CD4-positive, alpha-beta memory T cell (primary cell): ENCODE data around the gene CD28. TPM values are rescaled to one million over a fixed set of nuclear protein-coding genes. Genes with fewer than 3 reads are reported as not detected.

Experiments used
- CTCF ChIA-PET: fragments of 350-600 bp; sonication (Branson Sonifier 250); formaldehyde crosslinking; loops from one replicate; lab custom pipeline; 2021; ENCODE audit warnings: inconsistent platforms; ENCODE audit not compliant: partially characterized antibody; lab: Charles Lee
- POLR2A ChIA-PET: fragments of 350-600 bp; sonication (Branson Sonifier 250); formaldehyde crosslinking; loops from one replicate; lab custom pipeline; 2021; ENCODE audit not compliant: partially characterized antibody; lab: Charles Lee
- DNase-seq, 5 donors: peaks; one replicate each; pipeline versions ENCODE4 v3.0.0 to v3.0.0-alpha.2; 2020 to 2022; ENCODE audit warnings: mixed read lengths in 1 of 5
- H3K27ac ChIP-seq: one replicate; pipeline ENCODE4 v1.7.0; 2013; ENCODE audit warnings: low read depth, low read length
- H3K27me3 ChIP-seq: 2 replicates; pipeline ENCODE4 v1.7.0; 2013; ENCODE audit warnings: mild to moderate bottlenecking, low read length, moderate library complexity; ENCODE audit not compliant: insufficient read depth
- H3K36me3 ChIP-seq: 2 replicates; pipeline ENCODE4 v1.7.0; 2013; ENCODE audit warnings: mild to moderate bottlenecking, low read length, moderate library complexity; ENCODE audit not compliant: insufficient read depth
- H3K4me1 ChIP-seq: 2 replicates; pipeline ENCODE4 v1.7.0; 2013; ENCODE audit warnings: mild to moderate bottlenecking, low read length, moderate library complexity; ENCODE audit not compliant: insufficient read depth
- H3K4me3 ChIP-seq, 2 donors: one replicate each; pipeline ENCODE4 v1.7.0; 2013; ENCODE audit warnings: low read length in 2 of 2, mild to moderate bottlenecking in 1 of 2
- H3K9me3 ChIP-seq, 2 donors: one replicate each; pipeline ENCODE4 v1.7.0; 2013; ENCODE audit warnings: low read length in 2 of 2, control low read depth in 1 of 2; ENCODE audit not compliant: control insufficient read depth in 1 of 2
- H3K27ac Mint-ChIP-seq, 7 donors: one replicate each; pipeline ENCODE4 v1.8.0; 2020 to 2021; ENCODE audit warnings: mixed read lengths in 7 of 7, mild to moderate bottlenecking in 6 of 7, inconsistent platforms in 3 of 7, moderate library complexity in 3 of 7
- H3K27me3 Mint-ChIP-seq, 2 donors: one replicate each; pipeline ENCODE4 v1.8.0; 2020 to 2021; ENCODE audit warnings: mixed read lengths in 2 of 2
- H3K36me3 Mint-ChIP-seq, 2 donors: one replicate each; pipeline ENCODE4 v1.8.0; 2020 to 2021; ENCODE audit warnings: mixed read lengths in 2 of 2, inconsistent platforms in 1 of 2, mild to moderate bottlenecking in 1 of 2
- H3K4me1 Mint-ChIP-seq, 4 donors: one replicate each; pipeline ENCODE4 v1.8.0; 2020 to 2021; ENCODE audit warnings: mixed read lengths in 4 of 4, mild to moderate bottlenecking in 1 of 4
- H3K4me3 Mint-ChIP-seq, 8 donors: one replicate each; pipeline ENCODE4 v1.8.0; 2020 to 2021; ENCODE audit warnings: mixed read lengths in 8 of 8, mild to moderate bottlenecking in 7 of 8, moderate library complexity in 6 of 8, inconsistent platforms in 3 of 8
- H3K9me3 Mint-ChIP-seq, 8 donors: one replicate each; pipeline ENCODE4 v1.8.0; 2020 to 2021; ENCODE audit warnings: mixed read lengths in 8 of 8, mild to moderate bottlenecking in 5 of 8, inconsistent platforms in 3 of 8, moderate library complexity in 1 of 8
- intact Hi-C: fragments of 100-400 bp; cut with micrococcal nuclease; formaldehyde crosslinking; loops from one replicate; pipeline ENCODE4 v1.15.1; 2023
- polyA plus RNA-seq, 2 donors: library from polyadenylated mRNA; unstranded; fragments of 300-500 nt; fragmentation: Illumina TruSeq; gene quantifications; one replicate each; pipeline ENCODE4 v1.2.3, GENCODE V29; 2021
- total RNA-seq, 2 experiments: library from RNA; stranded (reverse); gene quantifications; one replicate each; pipeline ENCODE4 v1.2.3, GENCODE V29; 2021

CD28 gene
- total and polyA plus RNA-seq, 4 experiments from 2014 or later, result 80.0 to 222 (median 167) TPM

DNA sequence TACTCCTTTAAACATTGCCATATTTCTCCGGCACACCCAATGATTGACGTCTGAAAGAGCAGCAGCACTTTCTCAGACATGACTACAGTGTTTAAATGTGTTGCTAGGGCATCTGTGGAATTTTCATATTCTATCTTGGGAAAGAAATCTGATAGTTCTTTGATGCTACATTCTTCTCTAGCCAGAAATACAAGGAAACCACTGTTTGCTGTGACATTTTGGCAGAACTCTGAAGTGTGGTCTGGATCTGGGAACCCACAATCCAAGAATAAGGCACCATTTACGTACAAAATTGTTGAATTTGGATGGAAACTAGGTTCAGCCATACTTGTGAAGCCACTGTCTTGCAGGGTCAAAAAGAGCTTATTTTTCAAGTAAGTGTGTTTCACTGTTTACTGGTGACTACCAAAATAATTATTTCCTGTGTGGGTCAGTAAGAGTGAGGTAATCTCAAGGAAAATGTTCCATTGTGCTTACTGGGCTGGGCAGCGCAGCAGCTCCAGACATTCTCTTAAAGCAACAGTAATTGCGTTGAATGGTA, 21.3 kb upstream of the CD28 start:
- H3K27ac ChIP-seq, result no peak overlapping the region
- no peaks in the 10 kb centered on the region for H3K27me3 ChIP-seq
- no peak overlapping the region for H3K4me3 ChIP-seq
- H3K36me3 Mint-ChIP-seq, result no peaks in the 10 kb centered on the region
- H3K9me3 ChIP-seq, result no peaks in the 10 kb centered on the region
- no peaks in the 10 kb centered on the region for H3K27me3 Mint-ChIP-seq
- no peak overlapping the region for H3K4me3 Mint-ChIP-seq
- H3K27ac Mint-ChIP-seq, result no peak overlapping the region
- intact Hi-C loops, result no loop called here
- H3K4me1 Mint-ChIP-seq, result peaks cover 11 to 26% (median 19%) of the 10 kb centered on the region in 4 donors
- no peak for DNase-seq
- peaks cover 11% of the 10 kb centered on the region for H3K4me1 ChIP-seq
- ChIA-PET POLR2A (no interaction called here), CTCF (no interaction called here)
- H3K9me3 Mint-ChIP-seq, result peaks cover 0 to under 1% (median 0%) of the 10 kb centered on the region in 8 donors
- H3K36me3 ChIP-seq, result no peaks in the 10 kb centered on the region

DNA sequence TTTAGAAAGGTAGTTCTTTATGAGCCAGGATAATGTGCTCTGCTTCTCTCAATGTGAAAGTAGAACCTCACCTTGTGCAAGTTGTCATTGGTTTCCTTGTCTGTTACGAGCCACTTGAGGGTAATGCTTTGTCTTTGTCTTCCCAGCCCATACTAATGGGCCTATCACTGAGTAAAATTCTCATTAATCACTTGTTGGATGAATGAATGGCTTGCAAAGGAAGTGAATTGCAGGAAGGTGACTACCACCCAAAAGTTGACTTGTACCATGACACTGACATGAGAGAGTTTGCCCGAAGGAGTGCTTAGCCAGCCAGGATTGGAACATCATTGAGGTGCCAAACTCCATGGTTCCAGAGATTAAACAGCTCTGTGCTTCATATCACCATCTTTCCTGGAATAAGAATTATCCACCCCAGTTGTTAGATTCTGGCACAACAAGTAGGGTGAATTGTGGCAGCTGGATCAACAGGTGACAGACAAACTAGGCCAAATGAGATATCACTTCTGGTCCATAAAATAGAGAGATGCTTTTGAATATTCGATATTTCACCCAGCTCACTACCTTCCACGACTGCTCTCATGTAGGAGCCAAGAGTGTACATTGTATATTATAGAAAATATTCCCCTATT, 20.5 kb upstream of the CD28 start:
- POLR2A ChIA-PET, result no interaction called here
- Mint-ChIP-seq H3K9me3 (peaks cover 0 to 1% (median 0%) of the 10 kb centered on the region in 8 donors), H3K36me3 (no peaks in the 10 kb centered on the region), H3K27me3 (no peaks in the 10 kb centered on the region), H3K4me1 (peaks cover 4 to 19% (median 12%) of the 10 kb centered on the region in 4 donors), H3K4me3 (no peak overlapping the region), H3K27ac (no peak overlapping the region)
- H3K4me1 ChIP-seq, result peaks cover 7% of the 10 kb centered on the region
- CTCF ChIA-PET, result interaction anchor here (1.2 kb wide), 1 partner anchor 129 kb away, joined by 3 read pairs; no protein-coding TSS in a partner anchor
- no peak overlapping the region for H3K27ac ChIP-seq
- no peaks in the 10 kb centered on the region for H3K36me3 ChIP-seq
- no peak overlapping the region for H3K4me3 ChIP-seq
- no peaks in the 10 kb centered on the region for H3K9me3 ChIP-seq
- intact Hi-C loops, result no loop called here
- no peak for DNase-seq
- no peaks in the 10 kb centered on the region for H3K27me3 ChIP-seq

DNA sequence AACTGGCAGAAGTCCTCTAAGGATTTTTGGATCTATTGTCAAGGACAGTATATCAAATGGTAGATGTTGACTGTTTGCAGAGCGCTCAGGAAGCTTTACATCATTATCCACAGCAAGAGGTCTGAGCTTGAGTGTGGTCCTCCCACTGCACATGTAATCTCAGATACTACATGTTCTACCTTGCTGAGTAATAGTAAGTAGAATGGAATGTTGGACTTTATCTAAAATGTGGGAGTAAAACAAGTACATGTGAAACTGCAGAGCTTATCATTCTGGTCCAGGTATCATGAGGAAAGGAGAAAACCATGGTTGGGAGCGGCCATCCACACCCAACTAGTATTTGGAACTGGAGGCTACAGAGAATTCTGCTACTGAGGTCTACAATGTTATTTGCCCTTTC, 19.3 kb upstream of the CD28 start:
- no peak for DNase-seq
- CTCF ChIA-PET, result interaction anchor here (1.2 kb wide), 1 partner anchor 128 kb away, joined by 3 read pairs; no protein-coding TSS in a partner anchor
- peaks cover 0 to 1% (median 0%) of the 10 kb centered on the region in 8 donors for H3K9me3 Mint-ChIP-seq
- no peak overlapping the region for H3K4me3 ChIP-seq
- H3K9me3 ChIP-seq, result no peaks in the 10 kb centered on the region
- no peaks in the 10 kb centered on the region for H3K36me3 ChIP-seq
- H3K27me3 ChIP-seq, result no peaks in the 10 kb centered on the region
- intact Hi-C loops, result no loop called here
- peaks cover 1% of the 10 kb centered on the region for H3K4me1 ChIP-seq
- H3K4me1 Mint-ChIP-seq, result peaks cover under 1 to 10% (median 5%) of the 10 kb centered on the region in 4 donors
- no peaks in the 10 kb centered on the region for H3K36me3 Mint-ChIP-seq
- no peak overlapping the region for H3K27ac ChIP-seq
- H3K27me3 Mint-ChIP-seq, result no peaks in the 10 kb centered on the region
- no peak overlapping the region for H3K27ac Mint-ChIP-seq
- POLR2A ChIA-PET, result no interaction called here
- no peak overlapping the region for H3K4me3 Mint-ChIP-seq

DNA sequence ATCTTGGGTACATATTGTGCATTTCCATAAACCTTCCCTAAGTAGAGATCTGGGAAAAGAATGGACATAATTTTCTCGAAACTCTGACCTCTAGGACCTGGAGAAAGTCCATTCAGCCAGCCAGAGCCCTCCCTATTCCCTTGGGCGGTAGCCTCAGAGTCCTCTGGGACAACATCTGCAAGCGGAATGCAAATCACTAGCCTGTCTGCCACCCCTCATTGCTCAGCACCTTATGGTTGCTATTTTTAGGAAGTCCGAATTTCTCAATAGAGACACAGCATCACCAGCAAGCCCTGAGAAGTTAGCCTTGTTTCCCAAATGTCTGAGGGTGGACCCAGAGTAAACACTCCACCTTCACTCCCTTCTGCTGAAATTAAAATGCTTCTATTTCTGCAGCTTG, 17.6 kb upstream of the CD28 start:
- no peaks in the 10 kb centered on the region for H3K27me3 Mint-ChIP-seq
- no peak for DNase-seq
- no peak overlapping the region for H3K27ac ChIP-seq
- H3K9me3 Mint-ChIP-seq, result peaks cover 0 to 1% (median 0%) of the 10 kb centered on the region in 8 donors
- H3K9me3 ChIP-seq, result no peaks in the 10 kb centered on the region
- no peaks in the 10 kb centered on the region for H3K27me3 ChIP-seq
- no peak overlapping the region for H3K4me3 Mint-ChIP-seq
- no peaks in the 10 kb centered on the region for H3K36me3 Mint-ChIP-seq
- no peaks in the 10 kb centered on the region for H3K4me1 ChIP-seq
- H3K36me3 ChIP-seq, result no peaks in the 10 kb centered on the region
- no peak overlapping the region for H3K4me3 ChIP-seq
- intact Hi-C loops, result no loop called here
- ChIA-PET CTCF (no interaction called here), POLR2A (no interaction called here)
- H3K4me1 Mint-ChIP-seq, result peaks cover 0 to 7% (median 5%) of the 10 kb centered on the region in 4 donors
- H3K27ac Mint-ChIP-seq, result no peak overlapping the region

DNA sequence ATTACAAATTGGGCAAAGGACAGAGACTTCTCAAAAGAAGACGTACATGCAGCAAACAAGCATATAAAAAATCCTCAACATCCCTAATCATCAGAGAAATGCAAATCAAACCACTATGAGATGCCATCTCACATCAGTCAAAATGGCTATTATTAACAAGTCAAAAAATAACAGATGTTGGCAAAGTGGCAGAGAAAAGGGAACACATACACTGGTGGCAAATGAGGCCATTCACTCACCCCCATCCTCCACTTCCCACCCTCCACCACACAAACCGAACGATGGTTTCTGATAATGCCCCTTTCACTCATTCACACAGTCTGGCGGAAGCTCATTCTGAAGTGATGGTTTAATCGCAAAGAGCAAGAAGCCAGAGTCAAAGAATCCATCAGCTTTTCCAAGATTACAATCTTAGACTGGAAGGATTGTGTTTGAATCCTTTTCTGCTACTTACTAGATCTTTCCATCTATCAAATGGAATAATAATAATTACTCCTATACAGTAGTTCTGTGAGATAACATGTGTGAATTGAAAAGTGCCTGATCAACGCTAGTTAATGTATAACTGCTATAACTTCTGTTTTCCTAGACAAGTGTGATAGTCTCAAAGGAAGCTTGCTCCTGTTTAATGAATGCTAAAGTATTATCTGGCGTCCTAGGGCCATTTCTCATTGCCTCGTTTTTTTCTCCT, 16.9 kb upstream of the CD28 start:
- H3K36me3 Mint-ChIP-seq, result no peaks in the 10 kb centered on the region
- Histone ChIP-seq H3K4me1 (no peaks in the 10 kb centered on the region), H3K27me3 (no peaks in the 10 kb centered on the region), H3K27ac (no peak overlapping the region), H3K36me3 (no peaks in the 10 kb centered on the region), H3K4me3 (no peak overlapping the region), H3K9me3 (no peaks in the 10 kb centered on the region)
- DNase-seq, result no peak
- no peaks in the 10 kb centered on the region for H3K27me3 Mint-ChIP-seq
- peaks cover 0 to 5% (median 4%) of the 10 kb centered on the region in 4 donors for H3K4me1 Mint-ChIP-seq
- H3K27ac Mint-ChIP-seq, result no peak overlapping the region
- no peak overlapping the region for H3K4me3 Mint-ChIP-seq
- intact Hi-C loops, result no loop called here
- CTCF ChIA-PET, result interaction anchor here (0.7 kb wide), 1 partner anchor 125 kb away, joined by 3 read pairs; no protein-coding TSS in a partner anchor
- POLR2A ChIA-PET, result interaction anchor here (0.8 kb wide), 1 partner anchor 59 kb away, joined by 3 read pairs; no protein-coding TSS in a partner anchor
- H3K9me3 Mint-ChIP-seq, result peaks cover 0 to 1% (median 0%) of the 10 kb centered on the region in 8 donors

DNA sequence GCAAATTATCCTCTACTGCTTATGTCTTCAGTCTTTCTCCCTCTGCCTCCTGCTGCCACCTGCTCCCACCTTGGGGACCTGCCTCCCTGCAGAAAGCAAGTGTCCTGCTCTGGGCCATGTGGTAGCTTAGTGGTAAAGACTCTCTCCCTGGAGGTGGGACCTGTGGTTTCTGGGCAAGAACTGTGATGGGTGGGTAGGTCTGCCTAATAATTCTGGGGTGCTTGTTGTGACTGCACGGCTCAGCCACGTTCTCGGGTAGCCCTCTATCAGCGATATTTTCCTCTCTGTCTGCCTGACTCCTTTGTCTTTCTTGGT, 16.4 kb upstream of the CD28 start:
- Mint-ChIP-seq H3K27me3 (no peaks in the 10 kb centered on the region), H3K4me3 (no peak overlapping the region), H3K36me3 (no peaks in the 10 kb centered on the region), H3K27ac (peak overlapping the region in 1 of 7 donors; percentile 60), H3K9me3 (peaks cover 0 to 1% (median 0%) of the 10 kb centered on the region in 8 donors), H3K4me1 (peaks cover 0 to 6% (median 5%) of the 10 kb centered on the region in 4 donors)
- intact Hi-C loops, result no loop called here
- H3K4me3 ChIP-seq, result no peak overlapping the region
- no peaks in the 10 kb centered on the region for H3K36me3 ChIP-seq
- no peak overlapping the region for H3K27ac ChIP-seq
- no peaks in the 10 kb centered on the region for H3K27me3 ChIP-seq
- no peaks in the 10 kb centered on the region for H3K9me3 ChIP-seq
- ChIA-PET CTCF (interaction anchor here (0.7 kb wide), 1 partner anchor 124 kb away, joined by 3 read pairs; no protein-coding TSS in a partner anchor), POLR2A (interaction anchor here (0.8 to 1.6 kb wide), 2 partner anchors 18 to 58 kb away, joined by 3 to 4 read pairs; no protein-coding TSS in a partner anchor)
- no peaks in the 10 kb centered on the region for H3K4me1 ChIP-seq
- DNase-seq, result no peak

DNA sequence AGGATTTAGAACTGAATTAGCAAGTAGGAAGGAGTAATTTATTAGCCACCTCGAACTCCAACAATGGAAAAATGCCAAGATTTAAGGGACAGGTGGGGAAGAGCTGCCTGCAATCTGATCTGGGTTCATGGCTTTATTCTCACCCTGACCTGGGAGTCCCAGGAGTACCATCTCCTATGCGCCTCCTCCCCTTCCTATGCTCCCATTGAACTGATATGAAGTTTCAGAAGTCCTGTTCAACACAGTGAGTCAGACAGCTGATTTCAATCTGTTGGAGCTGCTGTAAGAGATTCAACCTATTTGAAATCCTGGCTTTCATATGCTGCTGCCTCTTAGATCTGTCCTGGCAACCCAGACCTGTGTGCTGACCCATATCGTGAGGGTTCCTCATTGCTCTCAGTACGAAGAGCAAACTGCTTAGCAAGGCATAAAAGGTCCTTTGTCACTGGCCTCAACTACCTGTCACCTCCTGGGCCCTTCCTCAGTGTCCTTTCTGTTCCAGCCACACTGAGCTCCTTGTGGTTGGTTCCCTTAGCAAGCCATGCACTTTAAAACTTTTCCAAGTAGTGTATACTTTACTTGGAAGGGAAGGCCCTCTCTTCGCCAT, 15.9 kb upstream of the CD28 start:
- peaks cover 0 to 1% (median 0%) of the 10 kb centered on the region in 8 donors for H3K9me3 Mint-ChIP-seq
- Histone ChIP-seq H3K4me3 (no peak overlapping the region), H3K27ac (no peak overlapping the region), H3K27me3 (no peaks in the 10 kb centered on the region), H3K36me3 (no peaks in the 10 kb centered on the region), H3K9me3 (no peaks in the 10 kb centered on the region), H3K4me1 (no peaks in the 10 kb centered on the region)
- intact Hi-C loops, result no loop called here
- no peak overlapping the region for H3K4me3 Mint-ChIP-seq
- ChIA-PET CTCF (no interaction called here), POLR2A (interaction anchor here (1.6 kb wide), 2 partner anchors 11 to 17 kb away, joined by 4 read pairs; no protein-coding TSS in a partner anchor)
- no peak for DNase-seq
- peaks cover 0 to 7% (median 5%) of the 10 kb centered on the region in 4 donors for H3K4me1 Mint-ChIP-seq
- no peak overlapping the region for H3K27ac Mint-ChIP-seq
- no peaks in the 10 kb centered on the region for H3K27me3 Mint-ChIP-seq
- no peaks in the 10 kb centered on the region for H3K36me3 Mint-ChIP-seq
